ENCODE measurements around the gene KCTD6.

GRCh38 chr3:58522759-58523425 lies 31.0 kb downstream of the KCTD6 start:
- TF ChIP-seq CTCF (optimal IDR thresholded peaks at IDR 0.05 in 1 of 3, IDR thresholded peaks at IDR 0.05 in 1 of 3, conservative IDR thresholded peaks at IDR 0.05 in 1 of 3; ENCODE audit: extremely low read depth in 1 of 3, insufficient read depth in 2 of 3, low read length in 3 of 3): no peak
- no peak for TF ChIP-seq EZH2 (IDR thresholded peaks at IDR 0.05; ENCODE audit: low read length)

All from keratinocyte (primary cell).